GM18907 (cell line): ENCODE results near the gene MRPS17.

Experiments
- ATAC-seq: cut with Tn5 transposase; IDR thresholded peaks from one replicate; pipeline ENCODE4 v1.9.1; 2021; ENCODE audit warnings: mild to moderate bottlenecking, moderate library complexity; ENCODE audit not compliant: unreplicated experiment

The MRPS17 gene

GRCh38 chr7:55970561-55970960, 18.9 kb downstream of the MRPS17 start:
- no peak for ATAC-seq

GRCh38 chr7:55970978-55971377, 19.3 kb downstream of the MRPS17 start:
- ATAC-seq = no peak

- ATAC-seq = no peak
Observed at GRCh38 chr7:55973747-55974250, 22.1 kb downstream of the MRPS17 start.

- no peak for ATAC-seq
Observed at GRCh38 chr7:55975988-55976633, 24.4 kb downstream of the MRPS17 start.

- no peak for ATAC-seq
Observed at GRCh38 chr7:55977831-55978230, 26.2 kb downstream of the MRPS17 start.

- no peak for ATAC-seq
Observed at GRCh38 chr7:55980266-55980665, 28.6 kb downstream of the MRPS17 start.

GRCh38 chr7:55983537-55983936, 31.9 kb downstream of the MRPS17 start:
- no peak for ATAC-seq

GRCh38 chr7:55992346-55992745, 40.7 kb downstream of the MRPS17 start:
- ATAC-seq = no peak

GRCh38 chr7:55996856-55997500, 45.3 kb downstream of the MRPS17 start:
- ATAC-seq = no peak

GRCh38 chr7:56003749-56004148, 52.1 kb downstream of the MRPS17 start:
- ATAC-seq = no peak
